ENCODE measurements around the gene RAPGEF1.

GRCh38 chr9:131528186-131528585, 211.7 kb downstream of the RAPGEF1 start:
- TF ChIP-seq CTCF (IDR thresholded peaks at IDR 0.05; ENCODE audit: low read length) (no peak), EZH2phosphoT487 (IDR thresholded peaks at IDR 0.05; ENCODE audit: low read length) (no peak)
